CD4-positive, alpha-beta T cell treated with Interleukin-2 at 100 ng/mL for 4 hours (primary cell): Measurements from ENCODE around the gene MGAT5.
"Not testable (repeated sequence)": the region's sequence is repeated elsewhere in the genome, so short reads cannot be mapped to it uniquely, and the experiment has no call there.

Experiments
- DNase-seq: peaks from one replicate; pipeline ENCODE4 v3.0.0-alpha.2; 2020; ENCODE audit warnings: low spot score

Gene MGAT5

GRCh38 chr2:134468776-134469175 is 214.9 kb downstream of the MGAT5 start:
- DNase-seq, result no peak

GRCh38 chr2:134469516-134470115 is 215.7 kb downstream of the MGAT5 start:
- no peak for DNase-seq

- DNase-seq, result no peak
These were observed 216.8 kb downstream of the MGAT5 start for GRCh38 chr2:134470561-134471168.

- not testable (repeated sequence) for DNase-seq
These were observed 223.1 kb downstream of the MGAT5 start for GRCh38 chr2:134476982-134477381.

GRCh38 chr2:134479696-134480330 is 225.9 kb downstream of the MGAT5 start:
- DNase-seq, result no peak

GRCh38 chr2:134482131-134482723 is 228.4 kb downstream of the MGAT5 start:
- DNase-seq, result no peak

GRCh38 chr2:134482766-134483340 is 229.0 kb downstream of the MGAT5 start:
- no peak for DNase-seq

- no peak for DNase-seq
These were observed 236.0 kb downstream of the MGAT5 start for GRCh38 chr2:134489732-134490384.

- DNase-seq, result no peak
These were observed 236.7 kb downstream of the MGAT5 start for GRCh38 chr2:134490559-134490958.

GRCh38 chr2:134491022-134491421 is 237.2 kb downstream of the MGAT5 start:
- DNase-seq, result no peak

GRCh38 chr2:134491771-134492441 is 238.0 kb downstream of the MGAT5 start:
- DNase-seq, result no peak

- DNase-seq, result no peak
These were observed 239.9 kb downstream of the MGAT5 start for GRCh38 chr2:134493797-134494196.

- DNase-seq, result no peak
These were observed 244.8 kb downstream of the MGAT5 start for GRCh38 chr2:134498654-134499053.

- DNase-seq, result no peak
These were observed 245.5 kb downstream of the MGAT5 start for GRCh38 chr2:134499307-134499926.

- DNase-seq, result no peak
These were observed 246.5 kb downstream of the MGAT5 start for GRCh38 chr2:134500211-134500935.

- DNase-seq, result no peak
These were observed 247.7 kb downstream of the MGAT5 start for GRCh38 chr2:134501476-134502091.

GRCh38 chr2:134502104-134502503 is 248.2 kb downstream of the MGAT5 start:
- no peak for DNase-seq
